ENCODE results near the gene DGKD. TPM values are rescaled to one million over a fixed set of nuclear protein-coding genes. Genes with fewer than 3 reads are reported as not detected.
A peak's percentile ranks its signal among the peaks of the same experiment; 100 is the strongest.

Gene DGKD
- polyA plus RNA-seq, 1 experiment = 10.8 TPM

GRCh38 chr2:233354971-233355574 is 779 bp downstream of the DGKD start:
- ChIA-PET CTCF (interaction anchor here (1.1 to 2.2 kb wide), 4 partner anchors 11 to 89 kb away, joined by 5 to 15 read pairs (median 12); no protein-coding TSS in a partner anchor), POLR2A (no interaction called here)
- Histone ChIP-seq H3K4me3 (ENCODE audit: low read depth, low read length) (peak overlapping the region; percentile 72), H3K27me3 (ENCODE audit: control insufficient read depth, insufficient read depth, low read length) (no peaks in the 10 kb centered on the region), H3K9me3 (ENCODE audit: control insufficient read depth, insufficient read depth, low read length) (peaks cover 8% of the 10 kb centered on the region; the same call in 1 of the 2 replicates), H3K27ac (ENCODE audit: low read depth, low read length) (no peak overlapping the region)
- TF ChIP-seq, protein P1, sequence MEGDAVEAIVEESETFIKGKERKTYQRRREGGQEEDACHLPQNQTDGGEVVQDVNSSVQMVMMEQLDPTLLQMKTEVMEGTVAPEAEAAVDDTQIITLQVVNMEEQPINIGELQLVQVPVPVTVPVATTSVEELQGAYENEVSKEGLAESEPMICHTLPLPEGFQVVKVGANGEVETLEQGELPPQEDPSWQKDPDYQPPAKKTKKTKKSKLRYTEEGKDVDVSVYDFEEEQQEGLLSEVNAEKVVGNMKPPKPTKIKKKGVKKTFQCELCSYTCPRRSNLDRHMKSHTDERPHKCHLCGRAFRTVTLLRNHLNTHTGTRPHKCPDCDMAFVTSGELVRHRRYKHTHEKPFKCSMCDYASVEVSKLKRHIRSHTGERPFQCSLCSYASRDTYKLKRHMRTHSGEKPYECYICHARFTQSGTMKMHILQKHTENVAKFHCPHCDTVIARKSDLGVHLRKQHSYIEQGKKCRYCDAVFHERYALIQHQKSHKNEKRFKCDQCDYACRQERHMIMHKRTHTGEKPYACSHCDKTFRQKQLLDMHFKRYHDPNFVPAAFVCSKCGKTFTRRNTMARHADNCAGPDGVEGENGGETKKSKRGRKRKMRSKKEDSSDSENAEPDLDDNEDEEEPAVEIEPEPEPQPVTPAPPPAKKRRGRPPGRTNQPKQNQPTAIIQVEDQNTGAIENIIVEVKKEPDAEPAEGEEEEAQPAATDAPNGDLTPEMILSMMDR (IDR thresholded peaks at IDR 0.05; ENCODE audit: low read depth, low read length) = no peak
- DNase-seq (ENCODE audit: low read depth, low spot score) = no peak

GRCh38 chr2:233355916-233356315 is 1.6 kb downstream of the DGKD start:
- TF ChIP-seq, protein P1 (IDR thresholded peaks at IDR 0.05; ENCODE audit: low read depth, low read length) = no peak
- no peak overlapping the region; the same call in 1 of the 2 replicates for H3K4me3 ChIP-seq (ENCODE audit: low read depth, low read length)
- no peak overlapping the region for H3K27ac ChIP-seq (ENCODE audit: low read depth, low read length)
- POLR2A ChIA-PET = no interaction called here
- DNase-seq (ENCODE audit: low read depth, low spot score) = no peak
- H3K27me3 ChIP-seq (ENCODE audit: control insufficient read depth, insufficient read depth, low read length) = no peaks in the 10 kb centered on the region
- peaks cover 8% of the 10 kb centered on the region; the same call in 1 of the 2 replicates for H3K9me3 ChIP-seq (ENCODE audit: control insufficient read depth, insufficient read depth, low read length)
- CTCF ChIA-PET = interaction anchor here (1.1 kb wide), 1 partner anchor 88 kb away, joined by 5 read pairs; no protein-coding TSS in a partner anchor

DNA sequence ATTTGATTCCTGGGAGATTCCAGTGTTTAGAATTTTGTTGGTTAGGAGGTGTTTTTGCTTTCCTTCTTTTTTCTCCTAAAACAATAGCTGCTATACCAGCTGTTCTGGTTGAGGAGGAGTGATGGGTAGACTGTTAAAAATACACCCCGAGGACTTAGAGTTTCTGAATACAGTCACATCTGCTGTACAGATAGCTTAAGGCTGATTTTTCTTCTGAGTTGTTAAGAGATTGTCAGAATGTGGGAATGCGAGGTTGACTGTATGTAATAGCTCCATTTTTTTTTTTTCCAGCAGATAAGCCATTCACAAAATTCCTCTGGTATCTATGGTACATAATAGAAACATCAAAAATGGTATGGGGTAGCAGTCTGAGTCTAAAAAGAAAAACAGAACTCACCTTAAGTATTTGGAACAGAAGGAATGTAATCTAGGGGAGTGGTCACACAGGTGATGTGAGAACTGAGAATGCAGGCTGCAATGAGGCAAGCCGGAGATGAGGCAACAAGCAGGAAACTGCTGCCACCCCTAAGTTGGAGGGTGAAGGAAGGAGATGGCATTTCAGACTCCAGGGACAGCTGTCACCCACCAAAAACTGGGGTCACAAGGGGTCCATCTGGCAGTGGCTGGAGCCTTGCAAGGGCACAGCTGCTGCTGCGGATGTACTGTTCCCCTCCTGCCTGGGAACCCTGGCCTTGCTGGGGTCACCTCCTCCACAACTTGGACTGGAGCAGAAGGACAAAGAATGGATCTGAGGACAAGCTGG is 2.4 kb downstream of the DGKD start:
- Histone ChIP-seq H3K9me3 (ENCODE audit: control insufficient read depth, insufficient read depth, low read length) (peaks cover 8% of the 10 kb centered on the region; the same call in 1 of the 2 replicates), H3K4me3 (ENCODE audit: low read depth, low read length) (no peak overlapping the region), H3K27ac (ENCODE audit: low read depth, low read length) (no peak overlapping the region), H3K27me3 (ENCODE audit: control insufficient read depth, insufficient read depth, low read length) (no peaks in the 10 kb centered on the region)
- TF ChIP-seq, protein P1 (IDR thresholded peaks at IDR 0.05; ENCODE audit: low read depth, low read length) = no peak
- POLR2A ChIA-PET = interaction anchor here (1.0 kb wide), 1 partner anchor 73 kb away, joined by 6 read pairs; no protein-coding TSS in a partner anchor
- CTCF ChIA-PET = interaction anchor here (0.6 to 0.8 kb wide), 2 partner anchors 87 to 109 kb away, joined by 3 to 4 read pairs; no protein-coding TSS in a partner anchor
- no peak for DNase-seq (ENCODE audit: low read depth, low spot score)

DNA sequence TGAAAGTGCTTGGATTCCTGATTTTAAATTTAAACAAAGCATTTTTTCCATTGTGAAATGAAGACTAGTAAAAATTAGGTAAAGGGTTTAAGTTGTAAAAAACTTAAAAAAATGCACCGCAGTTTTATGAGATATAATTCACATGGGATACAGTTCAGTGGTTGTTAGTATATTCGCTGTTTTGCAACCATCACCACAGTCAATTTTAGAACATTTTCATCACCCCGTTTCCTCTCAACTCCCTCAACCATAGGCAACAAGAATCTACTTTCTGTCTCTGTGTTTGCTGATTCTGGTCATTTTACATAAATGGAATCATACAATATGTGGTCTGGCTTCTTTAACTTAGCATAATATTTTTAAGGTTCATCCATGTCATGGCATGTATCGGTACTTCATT is 4.0 kb downstream of the DGKD start:
- DNase-seq (ENCODE audit: low read depth, low spot score) = no peak
- Histone ChIP-seq H3K9me3 (ENCODE audit: control insufficient read depth, insufficient read depth, low read length) (no peaks in the 10 kb centered on the region), H3K4me3 (ENCODE audit: low read depth, low read length) (no peak overlapping the region), H3K27ac (ENCODE audit: low read depth, low read length) (no peak overlapping the region), H3K27me3 (ENCODE audit: control insufficient read depth, insufficient read depth, low read length) (no peaks in the 10 kb centered on the region)
- TF ChIP-seq, protein P1 (IDR thresholded peaks at IDR 0.05; ENCODE audit: low read depth, low read length) = no peak
- CTCF ChIA-PET = no interaction called here
- POLR2A ChIA-PET = no interaction called here

DNA sequence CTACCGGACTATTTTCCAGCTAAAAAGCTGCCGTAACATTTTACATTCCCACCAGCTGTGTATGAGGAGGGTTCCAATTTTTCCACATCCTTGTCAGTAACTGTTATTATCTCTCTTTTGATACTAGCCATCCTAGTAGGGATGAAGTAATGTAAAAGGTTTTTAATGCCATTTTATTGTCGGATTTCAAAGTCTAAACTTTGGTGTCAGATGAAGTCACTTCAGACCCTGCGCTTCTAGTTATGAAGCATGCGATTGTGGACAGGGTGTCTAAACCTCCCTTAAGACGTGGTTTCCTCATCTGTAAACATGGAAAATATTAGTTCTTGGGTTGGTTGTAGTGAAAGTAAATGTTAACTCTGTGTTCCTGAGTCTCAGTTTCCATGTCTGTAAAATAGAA is 4.7 kb downstream of the DGKD start:
- H3K4me3 ChIP-seq (ENCODE audit: low read depth, low read length) = no peak overlapping the region
- DNase-seq (ENCODE audit: low read depth, low spot score) = no peak
- H3K9me3 ChIP-seq (ENCODE audit: control insufficient read depth, insufficient read depth, low read length) = no peaks in the 10 kb centered on the region
- POLR2A ChIA-PET = no interaction called here
- CTCF ChIA-PET = no interaction called here
- no peaks in the 10 kb centered on the region for H3K27me3 ChIP-seq (ENCODE audit: control insufficient read depth, insufficient read depth, low read length)
- TF ChIP-seq, protein P1 (IDR thresholded peaks at IDR 0.05; ENCODE audit: low read depth, low read length) = no peak
- no peak overlapping the region for H3K27ac ChIP-seq (ENCODE audit: low read depth, low read length)

Measured in AG04450 (cell line).